GM04503 (cell line): Measurements from ENCODE around the gene MTFP1.
"Not testable (repeated sequence)": the region's sequence is repeated elsewhere in the genome, so short reads cannot be mapped to it uniquely, and the experiment has no call there.

Source experiments
- DNase-seq: peaks from one replicate; pipeline ENCODE4 v3.0.0-alpha.2; 2012; ENCODE audit warnings: low read depth

MTFP1 gene

GRCh38 chr22:30426388-30427353 is 1.1 kb downstream of the MTFP1 start:
- no peak for DNase-seq

GRCh38 chr22:30427871-30428270 is 2.3 kb downstream of the MTFP1 start:
- DNase-seq = no peak

GRCh38 chr22:30429887-30430286 is 4.3 kb downstream of the MTFP1 start:
- DNase-seq = no peak

GRCh38 chr22:30430933-30431332 is 5.4 kb downstream of the MTFP1 start:
- DNase-seq = no peak

- no peak for DNase-seq
Measured at GRCh38 chr22:30432096-30432495, 6.5 kb downstream of the MTFP1 start.

- no peak for DNase-seq
Measured at GRCh38 chr22:30432520-30432919, 7.0 kb downstream of the MTFP1 start.

GRCh38 chr22:30433227-30433626 is 7.7 kb downstream of the MTFP1 start:
- no peak for DNase-seq

GRCh38 chr22:30433773-30434172 is 8.2 kb downstream of the MTFP1 start:
- DNase-seq = no peak

GRCh38 chr22:30434843-30435242 is 9.3 kb downstream of the MTFP1 start:
- no peak for DNase-seq

GRCh38 chr22:30435674-30436126 is 10.1 kb downstream of the MTFP1 start:
- DNase-seq = no peak

GRCh38 chr22:30436196-30436595 is 10.6 kb downstream of the MTFP1 start:
- no peak for DNase-seq

GRCh38 chr22:30438559-30438958 is 13.0 kb downstream of the MTFP1 start:
- no peak for DNase-seq

GRCh38 chr22:30439226-30439625 is 13.7 kb downstream of the MTFP1 start:
- DNase-seq = no peak

GRCh38 chr22:30439836-30440235 is 14.3 kb downstream of the MTFP1 start:
- no peak for DNase-seq

GRCh38 chr22:30441088-30441487 is 15.5 kb downstream of the MTFP1 start:
- no peak for DNase-seq

- DNase-seq = no peak
Measured at GRCh38 chr22:30444632-30445437, 19.3 kb downstream of the MTFP1 start.

GRCh38 chr22:30445438-30446145 is 20.0 kb downstream of the MTFP1 start:
- DNase-seq = no peak

GRCh38 chr22:30447656-30448055 is 22.1 kb downstream of the MTFP1 start:
- DNase-seq = no peak

- not testable (repeated sequence) for DNase-seq
Measured at GRCh38 chr22:30451488-30451887, 25.9 kb downstream of the MTFP1 start.

GRCh38 chr22:30452861-30453260 is 27.3 kb downstream of the MTFP1 start:
- no peak for DNase-seq

GRCh38 chr22:30453731-30454510 is 28.4 kb downstream of the MTFP1 start:
- DNase-seq = no peak
